Endothelial cell of umbilical vein (primary cell): ENCODE measurements around the gene HID1. TPM values are rescaled to one million over a fixed set of nuclear protein-coding genes. Genes with fewer than 3 reads are reported as not detected.

ENCODE experiments used
- BruUV-seq: library from RNA; stranded (reverse); fragments of 400-500 nt; replicated peaks from 2 replicates; lab custom pipeline; 2021; lab: Mats Ljungman, UMichigan
- CTCF ChIA-PET: fragments of 300-600, 350-600 bp; sonication (Branson Sonifier 250); formaldehyde crosslinking; loops from one replicate; lab custom pipeline; 2021; ENCODE audit warnings: antibody characterized with exemption, inconsistent platforms; lab: Charles Lee
- POLR2A ChIA-PET: fragments of 300-600, 350-600 bp; sonication (Branson Sonifier 250); formaldehyde crosslinking; loops from one replicate; lab custom pipeline; 2021; ENCODE audit warnings: antibody characterized with exemption, inconsistent platforms; lab: Charles Lee
- DNase-seq: peaks from one replicate; pipeline ENCODE4 v3.0.0-alpha.2; 2011; ENCODE audit warnings: low read depth, low spot score
- FAIRE-seq: peaks from 2 replicates; lab custom pipeline; 2011; peaks lifted over from hg19 to GRCh38; lab: Jason Lieb, UNC
- H2AFZ ChIP-seq: 2 replicates; pipeline ENCODE4 v1.6.0; 2012; ENCODE audit warnings: low read depth, low read length, control low read depth, inconsistent platforms
- H3K27ac ChIP-seq: 2 replicates; pipeline ENCODE4 v1.5.1; 2011; ENCODE audit warnings: low read depth, mild to moderate bottlenecking, control low read depth, low read length, moderate library complexity; ENCODE audit not compliant: insufficient read depth
- H3K27me3 ChIP-seq, 2 experiments: 2 replicates each; pipeline versions ENCODE4 v1.6.0 to v1.6.1; 2011; ENCODE audit warnings: low read length in 2 of 2, mixed read lengths in 1 of 2; ENCODE audit not compliant: control insufficient read depth in 2 of 2, insufficient read depth in 2 of 2
- H3K36me3 ChIP-seq, 2 experiments: 2 replicates in 1 of 2; 3 replicates in 1 of 2; pipeline ENCODE4 v1.5.1; 2011; ENCODE audit warnings: low read length in 2 of 2, mild to moderate bottlenecking in 1 of 2, moderate library complexity in 1 of 2; ENCODE audit not compliant: control insufficient read depth in 2 of 2, insufficient read depth in 2 of 2; ENCODE audit errors: extremely low read depth in 1 of 2
- H3K4me1 ChIP-seq: 3 replicates; pipeline ENCODE4 v1.5.1; 2011; ENCODE audit warnings: mild to moderate bottlenecking, low read length; ENCODE audit not compliant: control insufficient read depth, insufficient read depth; ENCODE audit errors: extremely low read depth
- H3K4me2 ChIP-seq: 2 replicates; pipeline ENCODE4 v1.6.1; 2011; ENCODE audit warnings: low read length, control low read depth, mixed read lengths; ENCODE audit not compliant: insufficient read depth
- H3K4me3 ChIP-seq, 3 experiments: fragments of 200-600 bp in 1 of 3; sonication (generic), shearing (Covaris generic) in 1 of 3; replicated peaks in 1 of 3; 2 replicates each; pipeline ENCODE4 v1.5.1; 2011 to 2016; ENCODE audit warnings: control low read depth in 3 of 3, low read length in 3 of 3, mild to moderate bottlenecking in 2 of 3, inconsistent platforms in 1 of 3, low read depth in 1 of 3, moderate library complexity in 1 of 3; ENCODE audit not compliant: insufficient read depth in 1 of 3
- H3K79me2 ChIP-seq: 2 replicates; pipeline ENCODE4 v1.6.0; 2012; ENCODE audit warnings: low read length, inconsistent platforms; ENCODE audit not compliant: control insufficient read depth, insufficient read depth
- H3K9ac ChIP-seq: replicated peaks from 2 replicates; pipeline ENCODE3; 2011; ENCODE audit warnings: low read length, control low read depth; ENCODE audit not compliant: insufficient read depth; ENCODE audit errors: extremely low read depth
- H3K9me1 ChIP-seq: replicated peaks from 3 replicates; pipeline ENCODE4 v1.6.0; 2011; ENCODE audit warnings: mild to moderate bottlenecking, low read length; ENCODE audit not compliant: control insufficient read depth, insufficient read depth; ENCODE audit errors: extremely low read depth
- H3K9me3 ChIP-seq: replicated peaks from 2 replicates; pipeline ENCODE4 v1.5.1; 2012; ENCODE audit warnings: low read length, inconsistent platforms; ENCODE audit not compliant: control insufficient read depth, insufficient read depth
- H4K20me1 ChIP-seq: replicated peaks from 2 replicates; pipeline ENCODE3; 2011; ENCODE audit warnings: mild to moderate bottlenecking, low read length; ENCODE audit not compliant: control insufficient read depth, insufficient read depth; ENCODE audit errors: extremely low read depth
- EZH2 ChIP-seq: IDR thresholded peaks from 2 replicates; pipeline ENCODE4 v1.6.1; 2012; ENCODE audit warnings: borderline replicate concordance, low read depth, mild to moderate bottlenecking, moderate library complexity, low read length, inconsistent platforms; ENCODE audit not compliant: severe bottlenecking
- MYC ChIP-seq: IDR thresholded peaks from one replicate; pipeline ENCODE4 v1.6.1; 2011; ENCODE audit warnings: mild to moderate bottlenecking, low read depth, low read length
- POLR2A ChIP-seq: IDR thresholded peaks from 2 replicates; pipeline ENCODE4 v1.6.1; 2012; ENCODE audit warnings: low read depth, mild to moderate bottlenecking, control low read depth, low read length
- dilution Hi-C: fragments of 300-500 bp; cut with MboI; formaldehyde crosslinking; loops from one replicate; pipeline ENCODE4 v1.15.0; 2019; ENCODE audit warnings: low sequenced_read_pairs; ENCODE audit not compliant: extremely low pct_ligation_motif_present
- intact Hi-C: fragments of 100-400 bp; cut with micrococcal nuclease; formaldehyde crosslinking; loops from one replicate; pipeline ENCODE4 v1.10.0; 2022
- polyA plus RNA-seq, 4 experiments: library from polyadenylated mRNA; depleted of rRNA in 3 of 4; stranded (reverse) in 3 of 4; unstranded in 1 of 4; fragments of >200 nt; gene quantifications; 2 replicates each; pipeline versions ENCODE4 v1.2.1 to v1.2.3, GENCODE V29; 2011 to 2012; ENCODE audit warnings: missing spikeins in 1 of 4
- total RNA-seq: library from RNA; stranded (reverse); gene quantifications from 2 replicates; pipeline ENCODE4 v1.2.3, GENCODE V29; 2021

Gene HID1
- total and polyA plus RNA-seq, 2 donors (not counting 3 experiments of a cell fraction or from before 2014, with no cell fraction given), result 41.4 to 53.3 TPM

- Histone ChIP-seq H3K4me3 (no peak overlapping the region), H3K36me3 (no peaks in the 10 kb centered on the region), H3K9ac (no peak overlapping the region), H4K20me1 (no peaks in the 10 kb centered on the region), H3K4me2 (no peak overlapping the region), H3K9me1 (no peaks in the 10 kb centered on the region), H3K79me2 (no peaks in the 10 kb centered on the region), H3K27me3 (peaks cover 46 to 47% of the 10 kb centered on the region in 2 experiments), H3K27ac (no peak overlapping the region), H2AFZ (no peak overlapping the region), H3K9me3 (no peaks in the 10 kb centered on the region), H3K4me1 (no peaks in the 10 kb centered on the region)
- TF ChIP-seq MYC, result no peak
- TF ChIP-seq EZH2, result peak; percentile 55
- no TSS peak for BruUV-seq
- DNase-seq, result no peak
- ChIA-PET CTCF (interaction anchor here (0.6 to 1.5 kb wide), 2 partner anchors 21 to 25 kb away, joined by 3 to 5 read pairs; no protein-coding TSS in a partner anchor), POLR2A (no interaction called here)
- dilution Hi-C loops (no loop called here), intact Hi-C loops (no loop called here)
- no peak for FAIRE-seq
Observed at GRCh38 chr17:74936470-74936799, 36.1 kb downstream of the HID1 start.

DNA sequence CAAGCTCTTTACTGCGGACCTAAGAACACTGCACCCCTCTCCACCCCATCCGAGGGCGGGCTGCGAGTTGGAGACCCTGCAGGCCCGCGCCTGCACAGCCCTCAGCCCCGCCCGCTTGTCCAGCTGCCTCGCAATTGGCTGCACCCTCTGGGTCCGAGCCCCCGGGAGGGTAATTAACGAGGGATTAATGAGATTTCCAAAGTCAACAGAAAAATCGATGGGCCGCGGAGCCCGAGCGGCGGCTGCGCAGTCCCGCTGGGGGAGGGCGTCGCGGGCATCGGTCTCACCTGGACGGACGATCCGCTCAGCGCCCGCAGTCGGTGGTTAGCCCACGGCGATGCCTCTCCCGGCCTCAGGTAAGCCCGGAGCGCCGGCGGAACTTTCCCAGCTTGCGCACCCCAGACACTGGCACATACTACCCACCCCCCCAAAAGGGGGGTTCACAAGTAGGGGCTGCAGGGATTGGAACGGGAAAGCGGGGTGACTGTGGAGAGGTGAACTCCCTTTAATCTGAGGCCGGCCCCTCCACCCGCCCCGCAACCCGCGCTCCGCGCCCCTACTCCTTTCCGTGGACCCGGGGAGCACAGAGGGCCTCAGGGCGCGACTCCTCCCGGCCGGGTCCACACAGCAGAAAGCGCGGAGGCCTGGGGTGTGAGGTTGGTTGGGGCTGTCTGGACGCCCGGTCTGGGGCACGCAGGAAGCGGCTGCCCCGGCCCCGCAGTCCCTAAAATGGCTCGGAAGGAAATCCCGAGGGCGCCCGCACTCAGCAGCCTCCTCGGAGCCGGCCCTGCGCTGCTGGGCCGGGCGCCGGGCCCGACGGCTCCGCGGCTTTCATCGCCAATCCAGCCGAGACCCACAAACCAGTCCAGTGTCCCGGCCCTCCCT lies 36.7 kb downstream of the HID1 start, which contains the start of gene OTOP3:
Gene OTOP3, plus strand, starts transcription at position 314 of the 885 bp plus-strand sequence. Its CDS starts 24 bp downstream, at position 338.
- Histone ChIP-seq H3K79me2 (no peaks in the 10 kb centered on the region), H2AFZ (no peak within 1 kb of the TSS), H3K4me2 (no peak within 1 kb of the TSS), H3K4me3 (no peak within 1 kb of the TSS), H3K4me1 (no peaks in the 10 kb centered on the region), H4K20me1 (no peaks in the 10 kb centered on the region), H3K9ac (no peak within 1 kb of the TSS), H3K36me3 (no peaks in the 10 kb centered on the region), H3K9me3 (no peaks in the 10 kb centered on the region), H3K9me1 (no peaks in the 10 kb centered on the region), H3K27ac (no peak within 1 kb of the TSS), H3K27me3 (peaks cover 46 to 47% of the 10 kb centered on the region in 2 experiments)
- dilution Hi-C loops, result no loop called here
- FAIRE-seq (no peak), DNase-seq (no peak)
- intact Hi-C loops, result no loop called here
- ChIA-PET CTCF (interaction anchor here (0.6 to 1.4 kb wide), 4 partner anchors 12 to 26 kb away, joined by 3 to 4 read pairs (median 3); partner anchors contain the start of genes OTOP2 and USH1G), POLR2A (no interaction called here)
- BruUV-seq, result no TSS peak
- TF ChIP-seq EZH2 (peak; percentile 99), POLR2A (no peak)
